Measurements from ENCODE around the gene STIL.

DNA sequence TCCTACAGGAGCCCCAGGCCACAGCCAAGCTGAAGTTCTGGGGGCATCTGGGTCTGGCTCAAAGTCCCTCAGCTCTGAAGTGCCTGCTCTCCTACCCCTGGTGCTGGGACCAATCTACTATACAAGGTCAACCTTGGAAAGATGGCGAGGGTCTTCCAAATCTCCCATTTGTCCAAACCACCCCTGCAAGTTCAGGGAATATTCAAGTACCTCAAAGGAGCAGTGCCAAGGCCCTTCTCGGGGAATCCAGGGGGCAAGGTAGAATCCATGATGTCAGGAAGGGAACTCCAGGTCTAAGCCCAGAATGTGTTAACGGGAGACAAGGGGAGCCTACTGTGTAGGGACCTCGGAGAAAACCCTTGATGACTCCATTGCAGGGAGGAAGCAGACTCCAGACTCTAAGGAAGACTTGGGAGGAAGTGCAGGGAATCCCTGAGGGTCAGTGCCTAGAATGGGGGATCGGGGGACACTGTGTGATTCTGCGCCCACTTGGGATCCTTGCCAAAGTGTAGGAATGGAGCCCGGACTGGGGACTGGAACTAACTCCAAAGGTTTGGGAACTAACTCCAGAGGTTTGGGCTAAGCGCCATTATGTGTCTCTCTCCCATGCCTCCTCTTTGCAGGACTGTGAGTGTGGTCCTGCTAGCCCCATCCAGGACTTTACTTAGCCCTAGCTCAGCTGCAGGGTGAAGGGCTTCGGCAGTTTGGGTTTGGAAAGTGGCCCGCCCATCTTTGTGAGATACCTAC lies 90.6 kb downstream of the STIL start:
- no peak for TF ChIP-seq CTCF (IDR thresholded peaks at IDR 0.05)
- no peak for TF ChIP-seq POLR2A (IDR thresholded peaks at IDR 0.05)

Data from transverse colon (tissue), 3 donors.